Measurements from ENCODE around the gene RNASE9.
"Not testable (repeated sequence)": the region's sequence is repeated elsewhere in the genome, so short reads cannot be mapped to it uniquely, and the experiment has no call there.

RNASE9 gene

GRCh38 chr14:20522332-20522731 lies 38.5 kb downstream of the RNASE9 start:
- no peak for TF ChIP-seq CTCF (IDR thresholded peaks at IDR 0.05; ENCODE audit: low read length, missing control alignments)
- DNase-seq (ENCODE audit: low read depth) = no peak
- H3K4me3 ChIP-seq (replicated peaks; ENCODE audit: low read depth, low read length) = no peak overlapping the region

GRCh38 chr14:20516921-20517320 lies 43.9 kb downstream of the RNASE9 start:
- no peak for TF ChIP-seq CTCF (IDR thresholded peaks at IDR 0.05; ENCODE audit: low read length, missing control alignments)
- no peak overlapping the region for H3K4me3 ChIP-seq (replicated peaks; ENCODE audit: low read depth, low read length)
- DNase-seq (ENCODE audit: low read depth) = peak; percentile 82

- no peak for DNase-seq (ENCODE audit: low read depth)
- H3K4me3 ChIP-seq (replicated peaks; ENCODE audit: low read depth, low read length) = no peak overlapping the region
- no peak for TF ChIP-seq CTCF (IDR thresholded peaks at IDR 0.05; ENCODE audit: low read length, missing control alignments)
Observed at GRCh38 chr14:20515846-20516245, 45.0 kb downstream of the RNASE9 start.

GRCh38 chr14:20512177-20512905 lies 48.5 kb downstream of the RNASE9 start:
- TF ChIP-seq CTCF (IDR thresholded peaks at IDR 0.05; ENCODE audit: low read length, missing control alignments) = no peak
- H3K4me3 ChIP-seq (replicated peaks; ENCODE audit: low read depth, low read length) = no peak overlapping the region
- DNase-seq (ENCODE audit: low read depth) = peak; percentile 52

- H3K4me3 ChIP-seq (replicated peaks; ENCODE audit: low read depth, low read length) = no peak overlapping the region
- TF ChIP-seq CTCF (IDR thresholded peaks at IDR 0.05; ENCODE audit: low read length, missing control alignments) = no peak
- no peak for DNase-seq (ENCODE audit: low read depth)
Observed at GRCh38 chr14:20508367-20508766, 52.5 kb downstream of the RNASE9 start.

GRCh38 chr14:20507537-20507936 lies 53.3 kb downstream of the RNASE9 start:
- not testable (repeated sequence) for H3K4me3 ChIP-seq (replicated peaks; ENCODE audit: low read depth, low read length); DNase-seq (ENCODE audit: low read depth)

- H3K4me3 ChIP-seq (replicated peaks; ENCODE audit: low read depth, low read length); DNase-seq (ENCODE audit: low read depth): not testable (repeated sequence)
Observed at GRCh38 chr14:20506752-20507151, 54.1 kb downstream of the RNASE9 start.

GRCh38 chr14:20506276-20506675 lies 54.6 kb downstream of the RNASE9 start:
- not testable (repeated sequence) for H3K4me3 ChIP-seq (replicated peaks; ENCODE audit: low read depth, low read length); DNase-seq (ENCODE audit: low read depth)
